ENCODE measurements around the gene PILRA.
"Not testable (repeated sequence)": the region's sequence is repeated elsewhere in the genome, so short reads cannot be mapped to it uniquely, and the experiment has no call there.

The PILRA gene

DNA sequence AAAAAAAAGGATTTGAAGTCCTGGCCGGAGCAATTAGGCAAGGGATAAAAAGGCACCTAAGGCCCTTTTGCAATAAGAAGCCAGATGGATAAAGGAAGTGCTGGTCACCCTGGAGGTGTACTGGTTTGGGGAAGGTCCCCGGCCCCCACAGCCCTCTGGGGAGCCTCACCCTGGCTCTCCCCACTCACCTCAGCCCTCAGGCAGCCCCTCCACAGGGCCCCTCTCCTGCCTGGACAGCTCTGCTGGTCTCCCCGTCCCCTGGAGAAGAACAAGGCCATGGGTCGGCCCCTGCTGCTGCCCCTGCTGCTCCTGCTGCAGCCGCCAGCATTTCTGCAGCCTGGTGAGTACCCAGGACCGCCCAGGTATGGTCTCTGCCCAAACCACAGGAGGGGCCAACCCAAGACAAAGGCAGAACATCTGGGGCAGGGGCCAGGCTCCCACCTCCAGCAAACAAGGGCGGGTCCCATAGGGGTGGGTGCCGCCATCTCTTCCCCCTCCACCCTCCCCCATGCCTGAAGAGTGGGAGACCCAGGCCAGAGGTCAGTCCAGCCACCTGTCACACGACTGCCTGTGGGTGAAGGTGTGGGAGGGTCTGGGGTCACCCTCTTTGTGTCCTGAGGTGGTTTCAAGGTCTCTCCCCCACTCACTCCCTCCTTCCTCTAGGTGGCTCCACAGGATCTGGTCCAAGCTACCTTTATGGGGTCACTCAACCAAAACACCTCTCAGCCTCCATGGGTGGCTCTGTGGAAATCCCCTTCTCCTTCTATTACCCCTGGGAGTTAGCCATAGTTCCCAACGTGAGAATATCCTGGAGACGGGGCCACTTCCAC is 15.0 kb upstream of the PILRA start, which contains the start of gene PILRB:
Gene PILRB, plus strand, starts transcription at position 91 of the 830 bp plus-strand sequence. Its CDS starts 186 bp downstream, at position 277.
- DNase-seq = no peak

- no peak for DNase-seq
Measured at GRCh38 chr7:100358857-100359212, 14.5 kb upstream of the PILRA start.

- DNase-seq = no peak
Measured at GRCh38 chr7:100360135-100360854, 13.0 kb upstream of the PILRA start.

GRCh38 chr7:100363098-100363497 is 10.2 kb upstream of the PILRA start:
- no peak for DNase-seq

DNA sequence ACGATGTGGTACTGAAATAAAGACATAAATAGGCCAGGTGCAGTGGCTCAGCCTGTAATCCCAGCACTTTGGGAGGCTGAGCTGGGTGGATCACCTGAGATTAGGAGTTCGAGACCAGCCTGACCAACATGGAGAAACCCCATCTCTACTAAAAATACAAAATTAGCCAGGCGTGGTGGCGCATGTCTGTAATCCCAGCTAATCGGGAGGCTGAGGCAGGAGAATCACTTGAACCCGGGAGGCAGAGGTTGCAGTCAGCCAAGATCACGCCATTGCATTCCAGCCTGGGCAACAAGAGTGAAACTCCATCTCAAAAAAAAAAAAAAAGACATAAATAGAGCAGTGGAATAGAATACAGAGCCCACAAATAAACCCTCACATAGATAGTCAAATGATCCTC is 9.5 kb upstream of the PILRA start:
- not testable (repeated sequence) for DNase-seq

DNA sequence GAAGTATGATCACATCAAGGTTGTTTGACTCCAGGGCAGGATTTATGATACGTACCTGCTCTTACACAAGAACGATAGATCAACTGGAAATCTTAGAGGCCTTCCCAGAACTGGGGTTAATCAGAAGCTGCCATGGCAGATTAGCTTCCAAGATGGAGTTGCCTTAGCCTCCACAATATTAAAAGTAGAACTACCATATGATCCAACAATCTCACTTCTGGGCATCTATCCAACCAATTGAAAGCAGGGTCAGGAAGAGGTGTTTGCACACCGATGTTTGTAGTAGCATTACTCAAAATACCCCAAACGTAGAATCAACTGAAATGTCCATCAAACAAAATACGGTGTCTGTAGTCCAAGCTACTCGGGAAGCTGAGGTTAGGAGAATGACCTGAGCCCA is 8.8 kb upstream of the PILRA start:
- DNase-seq = no peak

DNA sequence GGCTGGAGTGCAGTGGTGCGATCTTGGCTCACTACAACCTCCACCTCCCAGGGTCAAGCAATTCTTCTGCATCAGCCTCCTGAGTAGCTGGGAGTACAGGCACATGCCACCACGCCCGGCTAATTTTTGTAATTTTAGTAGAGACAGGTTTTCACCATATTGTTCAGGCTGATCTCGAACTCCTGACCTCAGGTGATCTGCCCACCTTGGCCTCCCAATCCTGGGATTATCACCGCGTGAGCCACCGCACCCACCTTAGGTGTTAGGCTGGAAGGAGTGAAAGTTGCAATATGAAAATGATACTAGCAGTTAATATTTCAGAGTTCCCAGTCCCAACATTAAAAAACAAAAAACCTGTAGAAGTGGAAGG is 7.3 kb upstream of the PILRA start:
- not testable (repeated sequence) for DNase-seq

DNA sequence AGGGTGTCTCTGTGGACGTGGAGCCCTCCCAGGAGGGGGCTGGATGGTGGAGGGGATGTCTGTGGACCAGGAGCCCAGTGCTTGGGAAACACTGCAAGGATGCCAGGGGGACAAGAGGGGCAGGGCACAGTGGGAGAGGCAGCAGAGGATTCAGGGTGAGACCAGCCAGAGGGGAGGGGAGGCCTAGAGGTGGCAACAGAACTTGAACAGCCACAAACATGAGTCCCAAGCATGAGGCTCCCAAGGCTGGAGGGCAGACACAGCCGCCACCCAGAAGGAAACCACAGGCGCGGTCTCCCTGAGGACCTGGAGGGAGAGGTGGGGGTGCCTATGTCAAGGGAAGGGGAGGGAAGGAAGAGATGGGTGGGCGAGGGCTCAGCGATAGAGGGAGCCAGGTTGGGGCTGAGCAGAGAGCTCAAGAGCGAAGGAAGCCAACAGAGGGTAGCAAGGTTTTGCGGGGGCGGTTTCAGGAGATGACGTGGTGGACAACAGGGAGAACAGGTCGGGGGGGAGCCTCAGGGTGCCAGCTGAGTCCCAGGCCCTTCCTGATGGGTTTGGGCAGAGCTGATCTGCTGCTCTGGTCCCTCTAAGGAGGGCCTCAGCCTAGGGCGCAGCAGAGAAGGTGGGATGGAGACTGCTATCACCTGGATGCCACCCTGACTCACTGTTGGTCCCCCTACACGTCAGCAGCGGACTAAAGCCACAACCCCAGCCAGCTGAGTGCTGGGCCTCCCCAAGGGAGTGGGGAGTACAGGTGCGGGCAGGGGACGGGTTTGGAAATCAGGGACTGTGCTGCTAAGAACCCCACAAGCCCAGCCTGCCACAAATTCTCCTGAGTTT is 6.7 kb upstream of the PILRA start:
- no peak for DNase-seq

- no peak for DNase-seq
Measured at GRCh38 chr7:100367251-100367620, 6.1 kb upstream of the PILRA start.

DNA sequence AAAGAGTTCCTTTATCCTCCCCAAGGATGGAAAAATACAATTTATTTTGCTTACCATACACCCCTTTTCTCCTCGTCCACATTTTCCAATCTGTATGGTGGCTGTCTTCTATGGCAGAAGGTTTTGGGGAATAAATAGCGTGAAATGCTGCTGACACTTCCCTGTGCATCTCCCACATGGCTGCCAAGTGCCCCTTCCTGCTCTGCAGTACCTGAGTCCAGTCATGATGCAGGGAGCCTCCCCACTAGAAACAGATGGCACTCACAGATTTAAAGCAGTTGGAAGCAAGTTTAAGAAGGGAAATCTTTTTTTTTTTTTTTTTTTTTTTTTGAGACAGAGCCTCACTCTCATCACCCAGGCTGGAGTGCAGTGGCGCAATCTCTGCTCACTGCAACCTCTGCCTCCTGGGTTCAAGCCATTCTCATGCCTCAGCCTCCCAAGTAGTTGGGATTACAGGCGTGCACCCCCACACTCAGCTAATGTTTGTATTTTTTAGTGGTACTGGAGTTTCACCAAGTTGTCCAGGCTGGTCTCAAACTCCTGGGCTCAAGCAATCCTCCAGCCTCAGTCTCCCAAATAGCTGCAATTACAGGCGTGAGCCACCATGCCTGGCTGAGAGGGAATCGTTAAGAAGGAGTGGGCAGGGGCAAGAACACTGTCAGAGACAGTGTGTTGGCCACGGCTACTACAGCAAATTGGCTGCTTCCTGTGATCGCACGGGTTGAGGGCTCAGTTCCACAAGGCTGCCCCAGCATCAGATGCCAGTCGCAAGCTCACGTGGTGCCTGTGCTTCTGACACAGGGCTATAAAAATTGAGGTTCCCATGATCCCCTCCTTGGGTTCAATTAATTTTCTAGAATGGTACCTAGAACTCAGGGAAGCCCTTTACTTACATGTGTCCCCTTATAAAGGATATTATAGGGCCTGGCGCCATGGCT is 5.3 kb upstream of the PILRA start:
- no peak for DNase-seq

GRCh38 chr7:100369105-100369504 is 4.2 kb upstream of the PILRA start:
- no peak for DNase-seq

DNA sequence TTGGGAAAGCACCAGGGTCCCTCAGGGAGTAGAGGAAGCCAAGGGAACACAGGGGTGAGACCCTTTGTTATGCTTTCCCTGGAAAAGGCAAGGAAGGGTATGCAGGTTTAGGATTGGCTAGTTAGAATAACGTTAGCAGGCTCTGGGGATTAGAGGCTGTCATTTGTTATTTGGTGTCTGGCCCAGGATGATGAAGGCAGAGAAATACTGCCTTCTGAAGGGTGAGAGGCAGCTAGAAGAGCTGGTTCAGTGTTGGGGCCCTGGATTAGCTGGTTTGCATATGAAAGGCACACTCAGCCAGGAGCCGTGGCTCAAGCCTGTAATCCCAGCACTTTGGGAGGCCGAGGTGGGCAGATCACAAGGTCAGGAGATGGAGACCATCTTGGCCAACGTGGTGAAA is 3.0 kb upstream of the PILRA start:
- DNase-seq = no peak

GRCh38 chr7:100370746-100371145 is 2.5 kb upstream of the PILRA start:
- DNase-seq = no peak

DNA sequence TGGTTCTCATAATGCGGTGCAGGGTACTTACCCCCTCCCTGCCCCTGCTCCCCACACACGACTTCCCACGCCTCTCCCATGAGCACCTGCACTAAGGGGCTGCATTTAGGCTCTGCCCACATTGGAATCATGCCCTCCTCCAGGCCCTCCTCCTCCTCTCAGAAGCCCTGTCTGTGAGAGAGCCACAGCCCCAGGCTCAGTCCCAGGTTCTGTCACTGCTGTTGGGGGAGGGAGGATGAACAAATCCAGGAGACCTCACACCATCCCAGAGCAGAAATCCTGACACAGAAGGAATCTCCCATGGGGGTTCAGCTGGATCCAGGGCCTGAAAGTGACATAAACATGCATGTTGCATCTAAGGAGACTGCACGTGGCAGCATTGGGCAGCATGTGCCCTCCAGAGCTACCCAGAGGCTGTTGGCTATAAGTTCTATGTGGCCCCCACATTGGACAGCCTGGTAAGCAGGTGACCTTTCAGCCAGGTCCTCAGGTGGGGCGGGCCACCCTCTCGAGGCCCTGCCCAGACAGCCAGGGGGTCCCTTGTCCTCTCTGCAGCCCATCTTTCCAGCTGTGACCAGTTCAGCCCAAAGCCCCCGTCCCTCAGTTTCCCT is 1.6 kb upstream of the PILRA start:
- DNase-seq = no peak

DNA sequence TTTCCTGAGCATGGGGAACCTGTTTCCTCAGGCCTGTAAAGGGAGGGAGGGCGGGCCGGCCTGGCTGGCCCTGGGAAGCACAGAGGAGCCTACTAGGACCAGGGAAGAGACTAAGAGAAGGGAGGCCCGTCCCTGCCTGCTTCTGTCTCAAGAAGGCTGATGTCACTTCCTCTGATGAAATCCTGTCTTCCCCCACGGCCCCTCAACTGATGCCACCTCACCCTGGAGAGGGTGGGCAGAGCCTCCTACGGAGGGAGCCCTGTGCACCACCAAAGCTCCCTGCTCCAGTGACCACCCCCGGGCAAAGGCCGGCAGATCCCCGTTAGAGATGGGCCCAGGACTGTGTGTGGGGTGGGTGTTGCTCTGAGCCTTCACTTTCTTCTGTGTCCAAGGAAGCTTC is 1.0 kb upstream of the PILRA start:
- DNase-seq = no peak

DNA sequence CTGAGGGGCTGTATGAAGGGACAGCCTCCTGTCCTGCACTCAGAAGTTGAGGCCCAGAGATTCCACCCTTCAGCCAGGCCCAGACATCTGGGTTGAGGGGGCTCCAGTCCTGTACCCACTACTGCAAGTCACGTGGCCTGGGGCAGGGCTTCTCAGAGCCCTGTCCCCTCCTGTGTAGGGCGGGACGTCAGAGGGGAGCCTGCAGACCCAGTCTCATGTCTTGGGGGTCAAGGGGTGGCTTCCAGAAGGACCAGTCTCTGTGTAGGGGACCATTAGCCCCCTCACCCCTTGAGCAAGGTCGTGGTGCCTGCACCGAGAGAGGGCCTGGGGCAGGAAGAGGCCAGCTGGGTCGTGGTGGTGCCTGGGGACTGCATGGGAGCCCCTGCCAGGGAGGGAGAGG is 593 bp upstream of the PILRA start:
- DNase-seq = no peak

DNA sequence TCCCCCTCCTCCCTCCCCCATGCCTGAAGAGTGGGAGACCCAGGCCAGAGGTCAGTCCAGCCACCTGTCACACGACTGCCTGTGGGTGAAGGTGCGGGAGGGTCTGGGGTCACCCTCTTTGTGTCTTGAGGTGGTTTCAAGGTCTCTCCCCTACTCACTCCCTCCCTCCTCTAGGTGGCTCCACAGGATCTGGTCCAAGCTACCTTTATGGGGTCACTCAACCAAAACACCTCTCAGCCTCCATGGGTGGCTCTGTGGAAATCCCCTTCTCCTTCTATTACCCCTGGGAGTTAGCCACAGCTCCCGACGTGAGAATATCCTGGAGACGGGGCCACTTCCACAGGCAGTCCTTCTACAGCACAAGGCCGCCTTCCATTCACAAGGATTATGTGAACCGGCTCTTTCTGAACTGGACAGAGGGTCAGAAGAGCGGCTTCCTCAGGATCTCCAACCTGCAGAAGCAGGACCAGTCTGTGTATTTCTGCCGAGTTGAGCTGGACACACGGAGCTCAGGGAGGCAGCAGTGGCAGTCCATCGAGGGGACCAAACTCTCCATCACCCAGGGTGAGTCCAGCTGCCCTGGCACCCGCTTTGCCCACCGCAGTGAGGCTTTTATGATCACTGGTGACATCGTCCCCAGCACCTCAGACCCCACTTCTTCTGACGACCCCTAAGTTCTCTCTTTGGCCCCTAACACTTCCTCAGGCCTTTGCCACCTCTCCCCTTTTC is 747 bp downstream of the PILRA start:
- not testable (repeated sequence) for DNase-seq

DNA sequence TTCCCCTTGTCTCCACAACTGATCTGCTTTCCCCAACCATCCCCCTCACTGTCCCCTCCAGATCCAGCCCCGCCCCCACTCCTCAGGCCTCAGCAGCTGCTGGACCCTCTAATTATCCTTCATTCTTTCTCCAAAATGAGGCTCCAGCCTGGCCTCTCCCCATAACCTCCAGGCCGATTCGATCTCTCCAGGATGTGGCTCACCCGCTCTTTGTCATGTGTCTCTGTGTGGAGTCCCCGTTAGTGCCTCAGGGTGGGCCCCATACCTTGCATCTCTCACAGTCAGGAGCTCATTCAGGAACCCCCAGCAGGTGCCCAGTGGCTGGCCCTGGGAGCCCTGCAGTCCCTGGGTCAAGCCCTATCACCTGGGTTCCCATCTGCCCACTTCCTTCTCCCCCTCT is 1.3 kb downstream of the PILRA start:
- DNase-seq = no peak

- no peak for DNase-seq
Measured at GRCh38 chr7:100376066-100376465, 2.8 kb downstream of the PILRA start.

DNA sequence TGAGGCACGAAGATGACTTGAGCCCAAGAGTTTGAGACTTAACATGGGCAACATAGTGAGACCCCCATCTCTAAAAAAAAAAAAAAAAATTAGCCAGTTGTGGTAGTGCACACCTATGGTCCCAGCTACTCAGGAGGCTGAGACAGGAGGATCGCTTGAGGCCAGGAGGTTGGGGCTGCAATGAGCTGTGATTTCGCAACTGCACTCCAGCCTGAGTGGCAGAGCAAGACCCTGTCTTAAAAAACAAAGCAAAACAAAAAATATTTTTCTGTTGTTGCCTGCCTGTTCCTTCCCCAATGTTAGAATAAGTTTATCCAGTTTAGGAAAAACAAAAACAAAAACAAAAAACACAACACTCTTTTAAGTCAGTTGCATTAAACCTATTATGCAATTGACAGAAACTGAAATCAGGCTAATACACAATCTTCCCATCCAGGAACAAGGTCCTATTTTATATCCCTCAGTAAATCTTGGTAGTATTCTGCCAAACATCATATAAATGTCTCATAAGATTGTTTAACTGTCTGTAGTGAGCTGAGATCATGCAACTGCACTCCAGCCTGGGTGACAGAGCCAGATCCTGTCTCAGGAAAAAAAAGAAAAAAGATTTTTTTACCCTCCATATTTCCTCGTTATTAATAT is 4.9 kb downstream of the PILRA start:
- no peak for DNase-seq

- DNase-seq = no peak
Measured at GRCh38 chr7:100380196-100380595, 6.9 kb downstream of the PILRA start.

Data from central memory CD4-positive, alpha-beta T cell (primary cell).